Spinal cord (tissue), 10 donors: ENCODE results near the gene IFI27L2. TPM values are rescaled to one million over a fixed set of nuclear protein-coding genes. Genes with fewer than 3 reads are reported as not detected.

ENCODE experiments used
- DNase-seq, 6 donors: peaks; one replicate each; pipeline versions ENCODE4 v3.0.0 to v3.0.0-alpha.2; 2013 to 2015; ENCODE audit warnings: low spot score in 6 of 6, low read depth in 4 of 6
- H3K27ac ChIP-seq: one replicate; pipeline ENCODE4 v1.5.1; 2013; ENCODE audit warnings: low read depth, low read length, control low read depth
- H3K27me3 ChIP-seq: one replicate; pipeline ENCODE4 v1.6.1; 2013; ENCODE audit warnings: low read length; ENCODE audit not compliant: control insufficient read depth, insufficient read depth
- H3K36me3 ChIP-seq: one replicate; pipeline ENCODE4 v1.6.1; 2013; ENCODE audit warnings: low read length; ENCODE audit not compliant: control insufficient read depth, insufficient read depth
- H3K4me1 ChIP-seq: one replicate; pipeline ENCODE4 v1.6.1; 2013; ENCODE audit warnings: low read length; ENCODE audit not compliant: control insufficient read depth, insufficient read depth
- H3K4me3 ChIP-seq: one replicate; pipeline ENCODE4 v1.5.1; 2013; ENCODE audit warnings: low read depth, low read length, control low read depth
- H3K9me3 ChIP-seq: one replicate; pipeline ENCODE4 v1.6.1; 2013; ENCODE audit warnings: low read length; ENCODE audit not compliant: control insufficient read depth, insufficient read depth
- WGBS: methylation state at CpG from one replicate; pipeline ENCODE4 v1.1.5; 2013; ENCODE audit warnings: missing lambda C conversion rate; ENCODE audit not compliant: insufficient coverage; 5-methylcytosine and 5-hydroxymethylcytosine counted together
- polyA plus RNA-seq, 2 donors: library from polyadenylated mRNA; unstranded; fragments of 120-200 nt; gene quantifications; one replicate each; pipeline ENCODE4 v1.2.1, GENCODE V29; 2013; ENCODE audit not compliant: insufficient read length in 2 of 2
- total RNA-seq, 2 donors: library from RNA; depleted of rRNA in 1 of 2; stranded (reverse); fragments of 120-200 nt in 1 of 2; fragments of >200 nt in 1 of 2; gene quantifications; one replicate each; pipeline versions ENCODE4 v1.2.3 to v1.2.4, GENCODE V29; 2013 to 2014
- donor health status: healthy.

The IFI27L2 gene
- total and polyA plus RNA-seq, 4 donors: 38.4 to 114 (median 103) TPM

GRCh38 chr14:94119071-94119470, 10.3 kb downstream of the IFI27L2 start:
- Histone ChIP-seq H3K27me3 (no peaks in the 10 kb centered on the region), H3K4me3 (no peak overlapping the region), H3K4me1 (peaks cover 21% of the 10 kb centered on the region), H3K9me3 (no peaks in the 10 kb centered on the region), H3K27ac (no peak overlapping the region), H3K36me3 (no peaks in the 10 kb centered on the region)
- DNase-seq: no peak

GRCh38 chr14:94117856-94118255, 11.5 kb downstream of the IFI27L2 start:
- peaks cover 32% of the 10 kb centered on the region for H3K4me1 ChIP-seq
- H3K27me3 ChIP-seq: no peaks in the 10 kb centered on the region
- no peaks in the 10 kb centered on the region for H3K36me3 ChIP-seq
- WGBS: 84% methylated on average over 7 of the region's 9 CpGs
- DNase-seq: no peak
- no peak overlapping the region for H3K4me3 ChIP-seq
- no peak overlapping the region for H3K27ac ChIP-seq
- H3K9me3 ChIP-seq: no peaks in the 10 kb centered on the region

GRCh38 chr14:94116701-94117100, 12.7 kb downstream of the IFI27L2 start:
- no peaks in the 10 kb centered on the region for H3K36me3 ChIP-seq
- no peaks in the 10 kb centered on the region for H3K9me3 ChIP-seq
- WGBS: 91% methylated on average over 6 of the region's 10 CpGs
- no peak overlapping the region for H3K27ac ChIP-seq
- H3K4me3 ChIP-seq: no peak overlapping the region
- no peak for DNase-seq
- H3K4me1 ChIP-seq: peaks cover 32% of the 10 kb centered on the region
- H3K27me3 ChIP-seq: no peaks in the 10 kb centered on the region

GRCh38 chr14:94115631-94116030, 13.8 kb downstream of the IFI27L2 start:
- no peaks in the 10 kb centered on the region for H3K27me3 ChIP-seq
- peaks cover 32% of the 10 kb centered on the region for H3K4me1 ChIP-seq
- WGBS: 41% methylated on average over 3 of the region's 15 CpGs
- H3K36me3 ChIP-seq: no peaks in the 10 kb centered on the region
- DNase-seq: no peak
- no peak overlapping the region for H3K4me3 ChIP-seq
- H3K27ac ChIP-seq: no peak overlapping the region
- no peaks in the 10 kb centered on the region for H3K9me3 ChIP-seq

- Histone ChIP-seq H3K4me3 (no peak overlapping the region), H3K27ac (peak overlapping the region; percentile 40), H3K9me3 (no peaks in the 10 kb centered on the region), H3K27me3 (no peaks in the 10 kb centered on the region), H3K36me3 (no peaks in the 10 kb centered on the region), H3K4me1 (peaks cover 33% of the 10 kb centered on the region)
- peak in 2 of 6 donors; percentile 57 to 61 for DNase-seq
- 30% methylated on average over 4 of the region's 4 CpGs for WGBS
Observed at GRCh38 chr14:94115058-94115591, 14.3 kb downstream of the IFI27L2 start.

- Histone ChIP-seq H3K4me3 (no peak overlapping the region), H3K27me3 (no peaks in the 10 kb centered on the region), H3K27ac (peak overlapping the region; percentile 40), H3K4me1 (peaks cover 36% of the 10 kb centered on the region), H3K36me3 (no peaks in the 10 kb centered on the region), H3K9me3 (no peaks in the 10 kb centered on the region)
- 73% methylated on average over 3 of the region's 5 CpGs for WGBS
- no peak for DNase-seq
Observed at GRCh38 chr14:94114589-94115057, 14.8 kb downstream of the IFI27L2 start.

GRCh38 chr14:94113908-94114588, 15.4 kb downstream of the IFI27L2 start:
- WGBS: 59% methylated on average over 4 of the region's 5 CpGs

GRCh38 chr14:94113490-94113889, 15.9 kb downstream of the IFI27L2 start:
- Histone ChIP-seq H3K9me3 (no peaks in the 10 kb centered on the region), H3K4me3 (no peak overlapping the region), H3K27me3 (no peaks in the 10 kb centered on the region), H3K27ac (no peak overlapping the region), H3K4me1 (peaks cover 39% of the 10 kb centered on the region), H3K36me3 (no peaks in the 10 kb centered on the region)
- DNase-seq: peak in 2 of 6 donors; percentile 42 to 45
- WGBS: 48% methylated on average over 6 of the region's 6 CpGs

More at GRCh38 chr14:94113908-94114588, 15.4 kb downstream of the IFI27L2 start:
- peaks cover 39% of the 10 kb centered on the region for H3K4me1 ChIP-seq
- DNase-seq: no peak
- no peaks in the 10 kb centered on the region for H3K36me3 ChIP-seq
- H3K9me3 ChIP-seq: no peaks in the 10 kb centered on the region
- no peaks in the 10 kb centered on the region for H3K27me3 ChIP-seq
- no peak overlapping the region for H3K27ac ChIP-seq
- no peak overlapping the region for H3K4me3 ChIP-seq

- H3K4me3 ChIP-seq: no peak overlapping the region
- no peaks in the 10 kb centered on the region for H3K9me3 ChIP-seq
- H3K27me3 ChIP-seq: no peaks in the 10 kb centered on the region
- H3K27ac ChIP-seq: no peak overlapping the region
- 89% methylated on average over 1 of the region's 7 CpGs for WGBS
- peaks cover 39% of the 10 kb centered on the region for H3K4me1 ChIP-seq
- H3K36me3 ChIP-seq: no peaks in the 10 kb centered on the region
- DNase-seq: no peak
Observed at GRCh38 chr14:94113073-94113472, 16.3 kb downstream of the IFI27L2 start.

GRCh38 chr14:94112513-94113063, 16.8 kb downstream of the IFI27L2 start:
- no peaks in the 10 kb centered on the region for H3K36me3 ChIP-seq
- WGBS: 72% methylated on average over 4 of the region's 6 CpGs
- DNase-seq: no peak

More at GRCh38 chr14:94112513-94113063, 16.8 kb downstream of the IFI27L2 start:
- no peaks in the 10 kb centered on the region for H3K27me3 ChIP-seq
- peaks cover 39% of the 10 kb centered on the region for H3K4me1 ChIP-seq
- no peaks in the 10 kb centered on the region for H3K9me3 ChIP-seq
- H3K27ac ChIP-seq: no peak overlapping the region
- H3K4me3 ChIP-seq: no peak overlapping the region
